ENCODE results near the gene ATP5F1A.

ATP5F1A gene

DNA sequence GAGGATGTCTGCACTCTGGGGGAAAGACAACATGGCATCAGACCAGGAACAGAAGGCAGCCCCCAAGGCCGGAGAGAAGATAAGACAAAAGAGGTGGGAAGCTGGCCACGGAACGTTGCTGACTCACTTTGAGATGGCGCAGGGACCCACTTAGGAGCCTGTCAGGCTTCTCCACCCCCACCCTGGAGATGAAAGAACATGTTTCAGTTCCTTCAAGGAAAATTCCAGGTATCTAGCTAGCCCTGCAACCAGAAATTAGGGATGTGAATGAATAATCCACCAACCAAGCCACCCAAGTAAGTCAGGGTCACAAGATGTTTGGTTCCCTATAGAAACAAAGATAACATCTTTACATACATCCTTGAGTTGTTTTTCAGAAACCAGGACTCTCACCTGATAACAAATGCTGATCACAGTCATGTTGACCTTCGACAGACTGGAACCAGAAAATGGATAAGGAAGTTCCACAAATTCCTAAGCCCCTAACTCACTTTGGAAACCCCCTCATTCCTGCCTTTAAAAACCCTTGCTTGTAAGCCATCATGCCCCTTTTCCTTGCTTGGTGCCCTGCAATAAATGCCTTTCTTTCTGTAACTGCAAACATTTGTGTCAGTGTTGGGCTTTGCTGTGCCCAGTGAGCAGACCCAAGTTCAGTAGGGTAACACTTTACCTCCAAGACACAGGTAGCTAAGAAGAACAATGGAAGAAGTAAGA lies 57.9 kb downstream of the ATP5F1A start:
- TF ChIP-seq GATA2 (IDR thresholded peaks at IDR 0.05; ENCODE audit: low read depth, low read length), result no peak
- TF ChIP-seq GATA3 (IDR thresholded peaks at IDR 0.05; ENCODE audit: low read depth, low read length), result no peak

- TF ChIP-seq GATA2 (IDR thresholded peaks at IDR 0.05; ENCODE audit: low read depth, low read length), result no peak
These were observed 60.4 kb downstream of the ATP5F1A start for GRCh38 chr18:46037512-46038305.

DNA sequence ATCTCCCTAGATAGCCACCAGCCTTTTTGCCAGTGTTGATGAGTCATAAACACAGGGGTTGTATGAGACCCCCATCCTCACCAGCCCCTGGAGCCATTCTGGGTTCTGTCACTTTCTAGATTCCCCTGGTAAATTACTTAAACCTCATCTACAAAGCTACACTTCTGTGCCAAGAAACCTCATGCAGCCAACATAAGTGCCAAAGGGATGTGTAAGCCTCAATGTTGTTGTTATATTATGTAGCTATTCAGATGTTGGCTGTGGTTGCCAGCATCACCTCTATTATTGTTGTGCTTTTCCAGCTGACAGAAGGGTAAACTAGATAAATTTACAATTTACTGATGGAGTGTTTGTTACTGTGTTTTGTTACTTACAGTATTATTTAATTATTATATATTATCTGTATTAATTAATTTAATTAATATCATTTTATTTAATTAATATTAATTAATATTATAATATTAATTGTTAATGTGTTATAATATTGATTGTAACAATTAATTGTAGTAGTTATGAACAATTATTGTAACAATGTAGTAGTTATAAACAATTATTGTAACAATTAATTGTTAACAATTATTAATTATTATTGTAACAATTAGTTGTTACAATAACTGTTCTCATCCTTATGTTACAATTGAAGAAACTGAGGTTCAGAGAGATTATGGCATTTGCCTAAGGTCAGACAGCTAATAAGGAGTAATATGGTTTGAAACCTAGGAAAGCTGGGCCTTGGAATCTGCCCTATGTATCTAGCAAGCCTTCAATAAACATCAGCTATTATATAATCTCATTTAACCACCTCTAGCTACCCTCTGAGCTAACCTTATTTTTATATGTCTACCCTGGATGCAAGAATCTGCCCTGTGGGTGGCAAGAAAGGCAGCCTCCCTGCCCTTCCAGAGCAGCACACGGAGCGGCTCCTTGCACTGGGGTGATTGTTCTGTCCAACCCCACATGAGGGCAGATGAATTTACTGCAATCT lies 62.1 kb downstream of the ATP5F1A start:
- TF ChIP-seq GATA2 (IDR thresholded peaks at IDR 0.05; ENCODE audit: low read depth, low read length) (no peak), GATA3 (IDR thresholded peaks at IDR 0.05; ENCODE audit: low read depth, low read length) (no peak)

DNA sequence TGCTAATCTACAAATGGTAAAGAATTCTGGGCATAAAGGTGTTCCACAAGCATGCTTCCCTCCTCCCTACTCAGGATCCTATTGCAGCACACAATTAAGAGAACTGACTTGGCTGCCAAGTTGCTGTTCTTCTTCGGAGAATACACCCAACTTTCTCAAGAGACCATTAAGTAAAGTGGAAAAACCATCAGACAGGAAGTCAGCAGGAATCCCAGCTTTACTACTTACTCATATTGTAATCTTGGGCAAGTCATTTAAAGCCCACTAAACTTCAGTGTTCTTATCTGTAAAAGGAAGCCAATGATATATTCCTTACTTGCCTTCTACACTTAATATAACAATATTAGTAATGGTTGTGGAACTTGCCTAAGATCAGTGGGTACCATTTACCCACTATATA lies 63.9 kb downstream of the ATP5F1A start:
- TF ChIP-seq GATA2 (IDR thresholded peaks at IDR 0.05; ENCODE audit: low read depth, low read length) (no peak), GATA3 (IDR thresholded peaks at IDR 0.05; ENCODE audit: low read depth, low read length) (no peak)

GRCh38 chr18:46031741-46032140 lies 66.4 kb downstream of the ATP5F1A start:
- TF ChIP-seq GATA2 (IDR thresholded peaks at IDR 0.05; ENCODE audit: low read depth, low read length), result no peak
- no peak for TF ChIP-seq GATA3 (IDR thresholded peaks at IDR 0.05; ENCODE audit: low read depth, low read length)

Data from SH-SY5Y (cell line).